NCI-H146 (cell line): ENCODE measurements around the gene MYO1C.

Experiments
- DNase-seq: peaks from one replicate; lab custom pipeline; 2025; lab: John Stamatoyannopoulos, UW

MYO1C gene

DNA sequence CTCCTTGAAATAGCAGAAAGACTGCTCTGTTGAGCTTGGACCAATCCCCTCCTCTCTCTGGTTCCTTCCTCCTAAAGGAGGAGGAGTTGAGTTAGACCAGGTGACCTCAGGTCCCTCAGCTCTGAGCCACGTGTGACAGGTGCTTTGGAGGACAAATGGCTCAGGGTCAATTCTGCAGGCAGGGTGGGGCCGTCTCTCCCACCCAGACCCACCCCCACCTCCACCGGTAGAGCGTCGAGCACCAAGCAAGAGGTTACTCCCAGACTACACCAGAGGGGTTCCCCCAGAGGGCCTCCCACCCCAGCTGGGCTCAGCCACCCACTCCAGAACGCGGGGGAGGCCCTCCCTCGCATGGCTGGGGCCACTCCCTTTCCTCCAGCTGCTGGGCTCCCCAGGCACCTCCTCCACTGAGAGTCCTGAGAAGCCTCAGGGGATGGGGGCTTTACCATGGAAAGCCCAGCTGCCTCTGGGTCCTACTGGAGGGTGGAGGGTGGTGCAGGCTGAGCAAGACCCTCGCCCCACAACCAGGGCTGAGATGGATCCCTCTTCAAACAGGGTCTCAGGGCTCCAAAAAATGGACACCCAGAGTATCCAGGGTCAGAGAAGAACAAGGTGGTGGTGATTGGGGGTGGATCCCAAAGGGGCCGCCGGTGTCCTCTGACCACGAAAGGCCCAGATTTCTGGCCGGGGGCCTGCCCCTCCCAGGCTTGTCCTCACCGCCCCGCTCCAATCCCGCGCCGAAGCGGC, 7.6 kb downstream of the MYO1C start:
- peak; percentile 76 for DNase-seq

- DNase-seq = no peak
Observed at GRCh38 chr17:1484060-1484535, 8.4 kb downstream of the MYO1C start.

GRCh38 chr17:1482680-1483079, 9.8 kb downstream of the MYO1C start:
- no peak for DNase-seq

GRCh38 chr17:1481736-1482135, 10.8 kb downstream of the MYO1C start:
- DNase-seq = no peak

DNA sequence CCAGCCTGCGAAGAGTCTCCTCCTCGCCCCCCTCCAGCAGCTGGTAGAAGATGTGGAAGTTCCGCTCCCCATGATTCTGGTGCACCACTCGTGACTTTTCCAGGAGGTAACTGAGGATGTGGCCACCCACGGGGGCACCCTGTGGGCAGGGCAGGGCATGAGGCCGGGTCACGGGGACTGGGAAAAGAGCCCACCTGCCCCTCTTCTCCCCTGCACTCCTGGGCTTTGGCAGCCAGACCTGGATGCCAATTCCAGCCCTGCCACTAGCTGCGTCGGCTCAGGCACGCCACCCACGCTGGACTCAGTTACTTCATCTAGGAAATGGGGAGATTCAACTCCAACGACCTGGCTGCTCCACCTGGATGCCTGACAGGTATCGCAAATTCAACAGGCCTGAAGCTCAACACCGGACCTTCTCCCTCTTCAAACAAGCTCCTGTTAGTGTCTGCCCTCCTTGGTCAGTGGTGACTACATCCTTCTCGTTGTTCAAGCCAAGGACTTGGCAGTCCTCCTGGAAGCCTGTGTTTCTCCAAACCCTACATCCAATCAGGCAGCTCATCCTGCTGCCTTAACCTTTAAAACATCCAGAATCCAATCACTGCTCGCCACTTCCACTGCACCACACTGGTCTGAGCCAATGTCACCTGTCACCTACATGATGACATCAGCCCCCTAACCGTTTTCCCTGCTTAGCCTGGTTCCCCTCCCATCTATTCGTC, 11.6 kb downstream of the MYO1C start:
- DNase-seq = no peak

DNA sequence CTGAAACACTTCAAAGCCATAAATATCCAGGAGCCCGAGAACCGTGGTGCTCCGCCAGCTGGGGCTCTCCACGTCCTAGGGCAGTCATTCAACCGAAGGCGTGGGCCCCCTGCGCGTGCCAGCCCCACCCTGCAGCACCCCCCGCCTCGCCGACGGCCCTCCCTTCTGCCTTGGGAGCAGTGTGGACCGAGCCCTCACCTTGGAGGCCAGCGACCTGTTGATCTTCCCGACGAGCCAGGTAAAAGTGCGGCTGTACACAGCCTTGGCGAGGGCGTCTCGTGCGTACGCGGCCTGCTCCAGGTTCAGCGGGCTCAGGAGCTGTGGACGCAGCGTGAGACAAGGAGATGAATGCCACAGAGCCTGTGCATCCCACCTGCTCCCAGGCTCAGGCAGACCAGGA, 14.1 kb downstream of the MYO1C start:
- no peak for DNase-seq

DNA sequence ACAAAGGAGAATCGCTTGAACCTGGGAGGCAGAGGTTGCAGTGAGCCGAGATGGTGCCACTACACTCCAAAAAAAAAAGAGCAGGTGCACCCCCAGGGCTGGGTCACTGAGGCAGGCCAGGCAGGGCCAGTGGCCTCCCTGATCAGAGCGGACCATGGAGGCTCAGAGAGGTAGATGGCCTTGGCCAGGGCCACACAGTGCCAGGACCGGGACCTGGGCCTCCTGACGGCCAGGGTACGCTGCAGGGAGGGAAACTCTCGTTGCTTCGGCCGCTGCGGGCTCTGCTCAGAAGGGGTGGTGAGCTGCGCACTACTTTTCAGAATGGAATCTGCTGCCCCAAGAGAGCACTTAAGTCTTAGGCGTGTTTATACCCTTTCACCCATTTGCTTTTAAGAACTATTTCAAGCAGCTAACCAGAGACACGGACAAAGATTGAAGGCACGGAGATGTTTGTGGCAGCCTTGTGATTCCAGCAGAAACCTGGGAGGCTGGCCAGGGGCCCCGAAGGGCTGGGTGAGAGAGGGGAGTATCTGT, 17.1 kb downstream of the MYO1C start:
- DNase-seq = no peak

- no peak for DNase-seq
Observed at GRCh38 chr17:1474402-1475189, 17.9 kb downstream of the MYO1C start.

DNA sequence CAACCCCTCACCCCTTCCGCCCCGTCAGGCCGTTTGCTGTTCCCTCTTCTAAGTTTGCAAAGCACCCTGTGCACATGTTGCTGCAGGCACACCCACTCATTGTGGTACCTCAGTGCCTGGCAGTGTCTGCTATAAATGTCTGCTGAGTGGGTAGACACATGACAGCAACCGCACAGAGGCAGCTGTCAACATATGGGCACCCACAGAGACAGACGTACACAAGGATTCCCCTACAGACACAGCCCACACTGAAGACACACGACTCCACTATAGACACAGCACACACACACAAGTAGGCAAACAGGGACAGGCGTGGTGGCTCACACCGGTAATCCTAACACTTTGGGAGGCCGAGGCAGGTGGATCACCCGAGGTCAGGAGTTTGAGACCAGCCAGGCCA, 18.6 kb downstream of the MYO1C start:
- DNase-seq = no peak

DNA sequence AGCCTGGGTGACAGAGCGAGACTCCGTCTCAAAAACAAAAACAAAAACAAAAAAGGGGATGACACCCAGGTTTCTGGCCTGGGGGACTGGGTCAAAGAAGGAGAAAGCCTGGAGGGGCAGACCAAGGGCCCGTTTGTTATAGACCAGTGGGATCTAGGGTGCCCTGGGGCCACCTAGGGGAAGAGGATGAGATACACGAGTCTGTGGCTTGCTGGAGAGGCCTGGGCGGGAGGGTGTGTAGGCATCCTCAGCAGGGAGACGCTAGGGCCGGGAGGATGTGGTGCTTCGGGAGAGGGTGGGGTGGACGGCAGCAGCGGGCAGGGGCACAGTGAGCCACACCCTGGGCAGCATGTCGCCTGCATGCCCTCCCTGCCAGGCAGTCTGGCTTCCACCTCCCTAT, 19.3 kb downstream of the MYO1C start:
- no peak for DNase-seq

- DNase-seq = no peak
Observed at GRCh38 chr17:1471911-1472821, 20.3 kb downstream of the MYO1C start.

DNA sequence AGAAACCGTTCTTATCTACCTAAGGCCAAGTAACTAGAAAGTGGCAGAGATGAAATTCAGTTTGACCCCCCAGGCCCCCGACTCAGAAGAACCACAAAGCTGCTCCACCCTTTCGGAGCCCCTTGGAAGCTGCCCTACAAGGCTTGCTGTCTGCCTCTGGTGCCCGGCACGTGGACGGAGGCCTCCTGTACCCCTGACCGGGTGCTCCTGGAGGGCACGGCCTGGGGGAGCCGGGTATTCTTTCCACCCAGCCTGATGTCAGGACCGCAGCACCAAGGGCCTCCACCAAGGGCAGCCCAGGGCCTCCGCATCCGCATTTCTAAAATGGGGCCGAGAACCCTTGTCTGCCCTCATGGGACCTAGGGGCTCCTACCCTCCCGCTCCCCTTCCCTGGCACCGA, 21.0 kb downstream of the MYO1C start:
- no peak for DNase-seq

GRCh38 chr17:1470755-1471462, 21.6 kb downstream of the MYO1C start:
- DNase-seq = no peak

DNA sequence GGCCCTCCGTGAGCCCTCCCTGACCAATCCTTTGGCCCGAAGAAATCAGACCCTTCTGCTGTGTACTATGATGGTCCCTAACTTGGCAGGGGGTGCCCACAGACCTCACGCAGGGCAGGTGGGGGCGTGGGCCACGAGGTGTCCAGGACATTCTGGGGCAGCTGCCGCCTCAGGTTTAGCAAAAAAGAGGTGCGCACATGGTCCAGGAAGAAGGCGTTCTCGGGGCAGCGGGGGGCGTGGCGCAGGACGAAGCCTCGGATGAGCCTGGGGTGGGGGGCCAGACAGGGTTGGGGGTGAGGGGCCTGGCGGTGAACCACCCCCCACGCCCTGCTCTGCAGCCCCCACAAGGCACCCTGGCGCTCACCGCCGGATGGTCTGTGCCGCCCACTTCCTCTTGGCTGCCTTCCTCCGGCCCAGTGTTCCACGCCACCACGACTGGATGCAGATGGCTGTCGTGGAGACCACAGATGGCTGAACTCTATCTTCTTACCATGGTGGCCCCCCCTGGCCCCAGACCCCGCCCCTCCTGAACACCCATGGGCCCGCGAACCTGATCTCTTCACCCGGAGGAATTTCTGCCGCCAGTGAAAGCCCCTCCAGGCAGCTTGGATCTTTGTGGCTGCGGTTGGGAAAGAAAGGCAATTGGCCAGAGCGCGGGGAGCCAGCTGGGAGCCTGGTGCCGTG, 22.3 kb downstream of the MYO1C start:
- no peak for DNase-seq

GRCh38 chr17:1469231-1469852, 23.1 kb downstream of the MYO1C start:
- no peak for DNase-seq

DNA sequence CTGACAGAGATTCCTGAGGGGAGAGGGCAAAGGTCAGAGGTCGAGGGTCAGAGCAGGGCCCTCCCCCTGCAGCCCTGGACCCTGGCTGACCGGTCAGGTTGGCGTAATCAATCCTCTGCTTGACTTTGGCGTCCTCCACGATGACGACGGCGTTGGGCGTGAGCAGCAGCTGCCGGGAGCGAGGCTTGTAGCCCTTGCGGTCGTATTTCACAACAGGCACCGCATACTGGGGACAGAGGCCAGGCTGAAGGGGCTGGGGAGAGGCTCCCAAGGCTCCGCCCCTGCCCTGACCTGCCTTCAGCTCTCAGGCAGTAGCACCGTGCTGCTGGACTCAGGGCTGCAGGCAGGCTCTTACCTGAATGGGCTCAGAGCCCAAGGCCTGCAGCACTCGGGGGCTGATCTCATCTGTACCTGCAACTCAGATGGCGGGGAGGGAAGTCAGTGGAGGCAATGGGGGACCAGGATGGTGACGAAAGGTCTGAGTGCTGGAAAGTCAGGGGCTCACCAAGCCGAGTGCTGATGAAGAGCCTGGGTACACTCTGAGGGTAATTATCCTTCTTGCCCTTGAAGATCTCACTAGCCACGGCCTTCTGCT, 24.5 kb downstream of the MYO1C start:
- no peak for DNase-seq

DNA sequence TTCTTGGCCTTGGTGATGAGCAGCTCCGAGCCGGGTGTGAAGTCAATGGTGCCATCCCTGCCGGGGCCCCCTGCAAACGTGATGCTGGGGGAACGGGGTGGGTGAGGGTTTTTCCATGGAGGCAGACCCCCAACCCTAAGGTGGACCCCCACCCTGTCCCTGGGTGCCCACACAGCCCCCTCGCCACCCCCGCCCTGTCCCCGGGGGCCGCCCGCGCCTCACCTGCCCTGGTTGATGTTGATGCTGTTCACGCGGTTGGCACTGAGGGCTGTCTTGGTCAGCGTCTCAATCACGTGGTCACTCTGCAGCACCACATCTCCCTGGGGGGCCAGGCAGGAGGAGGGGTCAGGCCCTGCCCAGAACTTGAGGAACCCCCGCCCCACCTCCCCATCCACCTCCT, 25.2 kb downstream of the MYO1C start:
- DNase-seq = no peak

DNA sequence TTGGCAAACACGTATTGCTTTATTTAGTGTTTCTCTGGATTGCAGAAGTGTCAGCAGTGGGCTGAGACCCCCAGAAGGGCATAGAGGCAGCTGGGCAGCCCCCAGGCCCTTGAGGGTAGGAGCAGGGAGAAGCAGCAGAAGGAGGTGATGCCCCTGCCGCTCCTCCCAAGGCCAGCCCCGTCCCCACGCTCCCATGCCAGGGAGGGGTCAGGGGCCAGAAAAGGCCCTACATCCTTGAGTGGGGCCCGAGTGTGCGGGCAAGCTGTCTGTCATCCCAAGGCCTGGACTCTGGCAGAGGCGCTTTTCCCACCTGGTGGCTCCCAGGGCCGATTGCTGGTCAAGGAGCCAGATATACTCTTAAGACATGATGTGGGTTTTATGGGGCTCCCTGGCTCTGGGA, 28.3 kb downstream of the MYO1C start:
- no peak for DNase-seq
